Endodermal cell (in vitro differentiated cells): ENCODE results near the gene SOX6. TPM values are rescaled to one million over a fixed set of nuclear protein-coding genes. Genes with fewer than 3 reads are reported as not detected.
A peak's percentile ranks its signal among the peaks of the same experiment; 100 is the strongest.

Experiments
- DNase-seq: peaks from one replicate; pipeline ENCODE4 v3.0.0-alpha.2; 2017
- H3K27ac ChIP-seq: 2 replicates; pipeline ENCODE4 v1.5.1; 2013; ENCODE audit warnings: mild to moderate bottlenecking, low read depth, low read length, moderate library complexity
- H3K27me3 ChIP-seq: 2 replicates; pipeline ENCODE4 v1.6.1; 2013; ENCODE audit warnings: mild to moderate bottlenecking, low read length, moderate library complexity; ENCODE audit not compliant: insufficient read depth, control insufficient read depth, poor library complexity, severe bottlenecking
- H3K36me3 ChIP-seq: 2 replicates; pipeline ENCODE4 v1.7.0; 2013; ENCODE audit warnings: mild to moderate bottlenecking, low read length, moderate library complexity; ENCODE audit not compliant: control insufficient read depth, insufficient read depth
- H3K4me1 ChIP-seq: one replicate; pipeline ENCODE4 v1.7.0; 2013; ENCODE audit warnings: low read length; ENCODE audit not compliant: control insufficient read depth, insufficient read depth
- H3K4me3 ChIP-seq: 2 replicates; pipeline ENCODE4 v1.5.1; 2013; ENCODE audit warnings: mild to moderate bottlenecking, low read length, moderate library complexity
- H3K9ac ChIP-seq: 2 replicates; pipeline ENCODE4 v1.6.1; 2013; ENCODE audit warnings: mild to moderate bottlenecking, low read length, moderate library complexity; ENCODE audit not compliant: poor library complexity, severe bottlenecking; ENCODE audit errors: extremely low read depth
- H3K9me3 ChIP-seq: 2 replicates; pipeline ENCODE4 v1.6.1; 2013; ENCODE audit warnings: mild to moderate bottlenecking, low read length, moderate library complexity; ENCODE audit not compliant: control insufficient read depth
- H3K27ac Mint-ChIP-seq: 2 replicates; pipeline ENCODE4 v1.8.0; 2020; ENCODE audit warnings: mixed read lengths
- H3K27me3 Mint-ChIP-seq: 2 replicates; pipeline ENCODE4 v1.8.0; 2021; ENCODE audit warnings: mild to moderate bottlenecking, mixed read lengths; ENCODE audit not compliant: insufficient read depth
- H3K36me3 Mint-ChIP-seq: 2 replicates; pipeline ENCODE4 v1.8.0; 2020; ENCODE audit warnings: low read depth, mixed read lengths
- H3K4me1 Mint-ChIP-seq: 2 replicates; pipeline ENCODE4 v1.8.0; 2020; ENCODE audit warnings: mixed read lengths
- H3K4me3 Mint-ChIP-seq: 2 replicates; pipeline ENCODE4 v1.8.0; 2020; ENCODE audit warnings: mild to moderate bottlenecking, moderate library complexity, mixed read lengths
- H3K9me3 Mint-ChIP-seq: 2 replicates; pipeline ENCODE4 v1.8.0; 2020; ENCODE audit warnings: mild to moderate bottlenecking, mixed read lengths
- WGBS, 2 experiments: methylation state at CpG; one replicate each; pipeline versions ENCODE4 v1.1.5 to v1.1.7; 2013; ENCODE audit warnings: missing lambda C conversion rate in 2 of 2, mixed read lengths in 1 of 2; ENCODE audit not compliant: insufficient coverage in 1 of 2, insufficient read length in 1 of 2; 5-methylcytosine and 5-hydroxymethylcytosine counted together
- total RNA-seq, 2 donors: library from RNA; stranded (reverse); fragmentation: NEBNext Ultra II Directional in 1 of 2; extraction: Animal tissue kit (Norgen Biotek cat#: 25700) in 1 of 2; gene quantifications; 2 replicates in 1 of 2; 3 replicates in 1 of 2; pipeline ENCODE4 v1.2.1, GENCODE V29; 2021
- TF ChIP-seq, protein P1 (sequence below): fragments of 200-600 bp; sonication (generic); conservative IDR thresholded peaks from 2 replicates; pipeline ENCODE4 v1.5.0; 2021; ENCODE audit warnings: antibody characterized with exemption, mild to moderate bottlenecking

SOX6 gene
- total RNA-seq, 2 donors from 2014 or later = 0.13 to 0.20 TPM

DNA sequence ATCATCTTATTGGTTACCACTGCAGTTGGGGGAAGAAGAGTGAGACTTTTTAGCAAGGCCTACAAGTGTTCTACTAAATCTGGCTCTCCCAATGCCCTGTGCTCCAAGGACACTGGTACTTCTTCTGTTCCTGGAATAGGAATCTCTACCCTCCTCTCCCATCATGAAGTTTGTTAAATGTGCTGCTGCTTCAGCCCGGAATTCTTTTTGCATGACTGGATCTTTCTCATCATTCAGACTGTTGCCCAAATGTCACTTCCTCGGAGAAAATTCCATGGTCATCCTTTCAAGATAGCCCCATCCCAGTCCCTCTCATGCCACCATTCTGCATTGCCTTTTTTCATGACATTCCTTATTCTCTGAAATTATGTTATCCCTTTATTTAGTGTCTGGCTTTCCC, 400.8 kb downstream of the SOX6 start:
- Histone ChIP-seq H3K4me1 (no peaks in the 10 kb centered on the region), H3K9me3 (no peaks in the 10 kb centered on the region), H3K27ac (no peak overlapping the region), H3K9ac (no peak overlapping the region), H3K36me3 (no peaks in the 10 kb centered on the region), H3K27me3 (no peaks in the 10 kb centered on the region), H3K4me3 (no peak overlapping the region)
- Mint-ChIP-seq H3K4me3 (no peak overlapping the region), H3K27ac (no peak overlapping the region), H3K27me3 (peaks cover 15% of the 10 kb centered on the region), H3K36me3 (no peaks in the 10 kb centered on the region), H3K4me1 (no peaks in the 10 kb centered on the region), H3K9me3 (peaks cover 1% of the 10 kb centered on the region)
- WGBS, 2 experiments = 88 to 93% methylated on average over 2 of the region's 2 CpGs
- DNase-seq = no peak
- TF ChIP-seq, protein P1, sequence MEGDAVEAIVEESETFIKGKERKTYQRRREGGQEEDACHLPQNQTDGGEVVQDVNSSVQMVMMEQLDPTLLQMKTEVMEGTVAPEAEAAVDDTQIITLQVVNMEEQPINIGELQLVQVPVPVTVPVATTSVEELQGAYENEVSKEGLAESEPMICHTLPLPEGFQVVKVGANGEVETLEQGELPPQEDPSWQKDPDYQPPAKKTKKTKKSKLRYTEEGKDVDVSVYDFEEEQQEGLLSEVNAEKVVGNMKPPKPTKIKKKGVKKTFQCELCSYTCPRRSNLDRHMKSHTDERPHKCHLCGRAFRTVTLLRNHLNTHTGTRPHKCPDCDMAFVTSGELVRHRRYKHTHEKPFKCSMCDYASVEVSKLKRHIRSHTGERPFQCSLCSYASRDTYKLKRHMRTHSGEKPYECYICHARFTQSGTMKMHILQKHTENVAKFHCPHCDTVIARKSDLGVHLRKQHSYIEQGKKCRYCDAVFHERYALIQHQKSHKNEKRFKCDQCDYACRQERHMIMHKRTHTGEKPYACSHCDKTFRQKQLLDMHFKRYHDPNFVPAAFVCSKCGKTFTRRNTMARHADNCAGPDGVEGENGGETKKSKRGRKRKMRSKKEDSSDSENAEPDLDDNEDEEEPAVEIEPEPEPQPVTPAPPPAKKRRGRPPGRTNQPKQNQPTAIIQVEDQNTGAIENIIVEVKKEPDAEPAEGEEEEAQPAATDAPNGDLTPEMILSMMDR = no peak

DNA sequence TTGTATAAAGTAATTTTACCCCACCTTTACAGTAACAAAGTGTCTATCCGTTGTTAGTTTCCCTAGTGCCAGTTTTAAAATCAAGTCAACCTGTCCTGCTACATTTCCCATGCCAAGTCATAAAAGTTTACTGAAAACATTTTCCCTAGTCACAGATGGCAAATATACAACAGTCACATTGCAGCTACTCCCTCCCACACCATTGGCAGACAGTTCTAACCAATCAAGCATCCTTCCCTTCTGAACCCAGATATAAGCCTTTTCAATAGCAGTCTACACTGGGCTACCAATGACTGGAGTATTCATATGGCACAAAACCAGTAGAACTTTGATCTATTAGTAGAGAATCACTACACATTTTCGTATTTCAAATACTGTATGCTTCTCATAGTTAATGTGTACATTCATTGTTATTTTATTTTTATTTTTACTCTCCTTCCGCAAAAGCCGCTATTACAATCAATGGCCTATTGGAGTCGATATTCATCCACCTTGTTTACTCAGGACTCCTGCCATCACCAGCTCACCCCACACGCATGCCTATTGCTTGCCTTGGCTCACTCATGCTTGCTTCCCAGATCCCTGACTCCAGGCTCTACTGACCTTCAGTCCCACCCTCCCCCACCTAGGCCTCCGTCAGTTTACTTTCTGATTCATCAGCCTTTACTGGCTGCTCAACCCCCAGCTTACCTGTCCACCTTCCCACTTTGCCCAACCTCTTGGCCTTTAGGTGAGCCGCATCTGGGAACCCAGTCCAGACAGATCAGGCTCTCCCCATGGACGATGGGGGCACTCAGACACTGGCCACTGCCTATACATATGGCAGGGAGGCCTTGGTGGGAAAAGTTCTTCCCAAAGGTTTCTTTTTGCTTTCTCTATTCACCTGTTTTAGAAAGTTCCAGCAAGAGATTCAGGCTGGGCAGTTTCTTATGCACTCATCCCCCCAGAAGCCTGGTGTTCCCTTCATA, 408.4 kb downstream of the SOX6 start:
- Histone ChIP-seq H3K9ac (no peak overlapping the region), H3K4me1 (no peaks in the 10 kb centered on the region), H3K4me3 (no peak overlapping the region), H3K9me3 (peaks cover 13% of the 10 kb centered on the region), H3K36me3 (no peaks in the 10 kb centered on the region), H3K27ac (no peak overlapping the region), H3K27me3 (no peaks in the 10 kb centered on the region)
- H3K27ac Mint-ChIP-seq = no peak overlapping the region
- peaks cover 5% of the 10 kb centered on the region for H3K9me3 Mint-ChIP-seq
- TF ChIP-seq, protein P1 = peak; percentile 21
- H3K36me3 Mint-ChIP-seq = no peaks in the 10 kb centered on the region
- H3K4me1 Mint-ChIP-seq = peaks cover 4% of the 10 kb centered on the region
- no peak overlapping the region for H3K4me3 Mint-ChIP-seq
- peaks cover 17% of the 10 kb centered on the region for H3K27me3 Mint-ChIP-seq
- no peak for DNase-seq
- WGBS, 2 experiments = 90 to 100% methylated on average over 4 to 8 of the region's 9 CpGs

DNA sequence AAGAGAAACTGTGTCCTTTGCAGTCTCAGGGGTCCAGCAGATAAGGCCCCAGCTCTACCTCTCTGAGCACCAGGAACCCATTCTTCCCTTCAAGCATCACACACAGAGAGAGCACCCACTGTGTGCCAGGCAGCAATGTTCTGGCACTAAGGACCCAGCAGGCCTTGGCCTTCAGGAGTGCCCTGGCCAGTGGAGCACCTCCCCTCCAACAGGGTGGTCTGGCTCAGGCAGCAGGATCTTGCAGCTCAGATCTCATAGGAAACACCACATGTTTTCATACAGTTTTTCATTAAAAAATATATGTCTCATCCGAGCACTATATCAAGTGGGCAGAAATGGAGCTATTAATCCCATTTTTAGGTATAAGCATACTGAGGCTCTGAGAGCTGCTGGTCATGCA, 410.6 kb downstream of the SOX6 start:
- TF ChIP-seq, protein P1 = no peak
- H3K36me3 Mint-ChIP-seq = no peaks in the 10 kb centered on the region
- Histone ChIP-seq H3K4me1 (no peaks in the 10 kb centered on the region), H3K36me3 (no peaks in the 10 kb centered on the region), H3K27me3 (no peaks in the 10 kb centered on the region), H3K4me3 (no peak overlapping the region), H3K27ac (no peak overlapping the region), H3K9me3 (peaks cover 13% of the 10 kb centered on the region), H3K9ac (no peak overlapping the region)
- peaks cover 27% of the 10 kb centered on the region for H3K27me3 Mint-ChIP-seq
- H3K4me1 Mint-ChIP-seq = peaks cover 4% of the 10 kb centered on the region
- no peak overlapping the region for H3K4me3 Mint-ChIP-seq
- WGBS, 2 experiments = 85 to 92% methylated on average over 1 of the region's 1 CpG
- DNase-seq = no peak
- H3K27ac Mint-ChIP-seq = no peak overlapping the region
- peaks cover 5% of the 10 kb centered on the region for H3K9me3 Mint-ChIP-seq
